Esophagus squamous epithelium (tissue), 4 donors: ENCODE data around the gene PRDX5.

ENCODE experiments used
- CTCF ChIP-seq, 6 experiments: fragments of 450-650 bp in 4 of 6; fragments of 200-600 bp in 2 of 6; sonication (generic) in 2 of 6; IDR thresholded peaks; one replicate each; pipeline ENCODE4 v1.5.1; 2016 to 2019; ENCODE audit warnings: antibody characterized with exemption in 6 of 6, mild to moderate bottlenecking in 4 of 6, moderate library complexity in 4 of 6
- POLR2A ChIP-seq, 4 donors: fragments of 450-650 bp; IDR thresholded peaks; one replicate each; pipeline ENCODE4 v1.6.1; 2017; ENCODE audit warnings: antibody characterized with exemption in 4 of 4, mild to moderate bottlenecking in 4 of 4, moderate library complexity in 3 of 4

- no peak for TF ChIP-seq CTCF (IDR thresholded peaks at IDR 0.05)
- TF ChIP-seq POLR2A (IDR thresholded peaks at IDR 0.05): no peak
Measured at GRCh38 chr11:64289002-64289564, 28.8 kb upstream of the PRDX5 start.
